SK-N-SH (cell line): ENCODE measurements around the gene AGRP. TPM values are rescaled to one million over a fixed set of nuclear protein-coding genes. Genes with fewer than 3 reads are reported as not detected.

Experiments
- CTCF ChIA-PET: fragments of 300-600, 350-600 bp; formaldehyde crosslinking; extraction: SDS; loops from one replicate; lab custom pipeline; 2021; lab: Yijun Ruan, JAX
- POLR2A ChIA-PET: fragments of 350-600 bp; sonication (Branson Sonifier 250); formaldehyde crosslinking; extraction: SDS; loops from one replicate; lab custom pipeline; 2020; ENCODE audit warnings: antibody characterized with exemption, inconsistent platforms; lab: Yijun Ruan, JAX
- DNase-seq: peaks from one replicate; pipeline ENCODE4 v3.0.0; 2012
- H2AFZ ChIP-seq: fragments of 200-600 bp; sonication (generic); 2 replicates; pipeline ENCODE4 v1.8.1; 2016; ENCODE audit warnings: antibody characterized with exemption, mild to moderate bottlenecking, low read depth
- H3F3A ChIP-seq: fragments of 200-600 bp; sonication (generic); replicated peaks from 2 replicates; pipeline ENCODE3; 2016; ENCODE audit warnings: antibody characterized with exemption, mild to moderate bottlenecking; ENCODE audit not compliant: insufficient read depth
- H3K27ac ChIP-seq, 2 experiments: fragments of 200-500 bp in 1 of 2; fragments of 200-600 bp in 1 of 2; sonication (Bioruptor generic) in 1 of 2; sonication (generic), shearing (Covaris generic) in 1 of 2; 2 replicates each; pipeline versions ENCODE4 v1.5.1 to v1.6.1; 2014 to 2016; ENCODE audit warnings: low read depth in 2 of 2, inconsistent platforms in 1 of 2, low read length in 1 of 2, mild to moderate bottlenecking in 1 of 2, mixed read lengths in 1 of 2
- H3K27me3 ChIP-seq: fragments of 200-600 bp; sonication (generic), shearing (Covaris generic); 2 replicates; pipeline ENCODE4 v1.6.1; 2016; ENCODE audit warnings: mixed run types; ENCODE audit not compliant: insufficient read depth
- H3K36me3 ChIP-seq, 2 experiments: fragments of 200-500 bp in 1 of 2; fragments of 200-600 bp in 1 of 2; sonication (Bioruptor generic) in 1 of 2; sonication (generic) in 1 of 2; replicated peaks in 1 of 2; 2 replicates each; pipeline versions ENCODE3 to v1.5.1; 2014 to 2016; ENCODE audit warnings: low read length in 1 of 2, mild to moderate bottlenecking in 1 of 2; ENCODE audit not compliant: insufficient read depth in 2 of 2, control insufficient read depth in 1 of 2
- H3K4me1 ChIP-seq, 2 experiments: fragments of 200-500 bp in 1 of 2; fragments of 200-600 bp in 1 of 2; sonication (Bioruptor generic) in 1 of 2; sonication (generic), shearing (Covaris generic) in 1 of 2; 2 replicates each; pipeline versions ENCODE4 v1.5.1 to v1.6.1; 2014 to 2016; ENCODE audit warnings: low read depth in 1 of 2, low read length in 1 of 2, mixed run types in 1 of 2; ENCODE audit not compliant: insufficient read depth in 2 of 2, control insufficient read depth in 1 of 2
- H3K4me2 ChIP-seq: fragments of 200-600 bp; sonication (generic), shearing (Covaris generic); 2 replicates; pipeline ENCODE4 v1.6.1; 2017; ENCODE audit warnings: mixed run types
- H3K4me3 ChIP-seq, 2 experiments: fragments of 200-500 bp in 1 of 2; fragments of 200-600 bp in 1 of 2; sonication (Bioruptor generic) in 1 of 2; sonication (generic), shearing (Covaris generic) in 1 of 2; 2 replicates each; pipeline versions ENCODE4 v1.5.1 to v1.8.1; 2014 to 2016; ENCODE audit warnings: low read depth in 2 of 2, inconsistent platforms in 1 of 2, low read length in 1 of 2, mild to moderate bottlenecking in 1 of 2, mixed read lengths in 1 of 2, moderate library complexity in 1 of 2
- H3K79me2 ChIP-seq: fragments of 200-600 bp; sonication (generic); 2 replicates; pipeline ENCODE4 v1.8.1; 2017; ENCODE audit warnings: mild to moderate bottlenecking; ENCODE audit not compliant: insufficient read depth
- H3K9ac ChIP-seq: fragments of 200-600 bp; sonication (generic); 2 replicates; pipeline ENCODE4 v1.6.1; 2017; ENCODE audit warnings: mixed run types
- H3K9me2 ChIP-seq: fragments of 200-600 bp; sonication (generic); 2 replicates; pipeline ENCODE4 v1.6.1; 2017; ENCODE audit warnings: mixed run types
- H3K9me3 ChIP-seq: fragments of 200-600 bp; sonication (generic); 2 replicates; pipeline ENCODE4 v1.6.1; 2017; ENCODE audit warnings: mixed run types, mild to moderate bottlenecking, moderate library complexity
- H4K20me1 ChIP-seq: fragments of 200-600 bp; sonication (generic); 2 replicates; pipeline ENCODE4 v1.6.1; 2017; ENCODE audit warnings: mild to moderate bottlenecking, mixed run types; ENCODE audit not compliant: insufficient read depth
- CHD2 ChIP-seq: fragments of 150-350 bp; IDR thresholded peaks from 2 replicates; pipeline ENCODE4 v1.6.1; 2018; ENCODE audit warnings: low read length; ENCODE audit not compliant: partially characterized antibody
- EP300 ChIP-seq, 2 experiments: IDR thresholded peaks; 2 replicates each; pipeline versions ENCODE4 v1.4.0 to v1.6.1; 2012; ENCODE audit warnings: borderline replicate concordance in 1 of 2, low read depth in 1 of 2, low read length in 1 of 2
- FOSL2 ChIP-seq: IDR thresholded peaks from 2 replicates; pipeline ENCODE4 v1.4.0; 2012; ENCODE audit warnings: low read depth, mild to moderate bottlenecking, moderate library complexity, borderline replicate concordance
- FOXJ3 ChIP-seq: sonication (generic); formaldehyde crosslinking; IDR thresholded peaks from 2 replicates; pipeline ENCODE4 v1.5.1; 2020; ENCODE audit warnings: mild to moderate bottlenecking, missing genetic modification reagents
- GATA2 ChIP-seq: sonication (generic); formaldehyde crosslinking; IDR thresholded peaks from 2 replicates; pipeline ENCODE4 v1.5.0; 2020; ENCODE audit warnings: mild to moderate bottlenecking, missing genetic modification reagents
- NRF1 ChIP-seq: IDR thresholded peaks from 2 replicates; pipeline ENCODE4 v1.6.1; 2012; ENCODE audit warnings: low read depth, mild to moderate bottlenecking, low read length
- PBX3 ChIP-seq: IDR thresholded peaks from 2 replicates; pipeline ENCODE4; 2012
- POLR2AphosphoS5 ChIP-seq: IDR thresholded peaks from 2 replicates; pipeline ENCODE4 v1.6.1; 2012; ENCODE audit warnings: low read depth, low read length
- REST ChIP-seq: IDR thresholded peaks from 2 replicates; pipeline ENCODE4 v1.6.1; 2012; ENCODE audit warnings: mild to moderate bottlenecking, low read depth, low read length, moderate library complexity
- RFX5 ChIP-seq: IDR thresholded peaks from 2 replicates; pipeline ENCODE4 v1.6.1; 2012; ENCODE audit warnings: mild to moderate bottlenecking, improper control_type of control experiment, low read length
- SIN3A ChIP-seq: IDR thresholded peaks from 2 replicates; pipeline ENCODE4 v1.6.1; 2012; ENCODE audit warnings: low read depth, mild to moderate bottlenecking, low read length, moderate library complexity, borderline replicate concordance
- TEAD4 ChIP-seq: IDR thresholded peaks from 2 replicates; pipeline ENCODE4 v1.4.0; 2012; ENCODE audit warnings: mild to moderate bottlenecking, borderline replicate concordance; ENCODE audit not compliant: insufficient read depth
- ZBTB33 ChIP-seq: IDR thresholded peaks from 2 replicates; pipeline ENCODE4 v1.4.0; 2012; ENCODE audit warnings: low read depth, borderline replicate concordance
- WGBS: methylation state at CpG from one replicate; pipeline ENCODE4 v1.1.6; 2017; ENCODE audit warnings: low lambda C conversion rate; 5-methylcytosine and 5-hydroxymethylcytosine counted together
- polyA plus RNA-seq, 3 experiments: library from polyadenylated mRNA; depleted of rRNA; stranded (reverse); fragments of >200 nt; gene quantifications; 2 replicates each; pipeline ENCODE4 v1.2.3, GENCODE V29; 2012

Gene AGRP
- polyA plus RNA-seq, 1 of the 3 experiments (the other 2 are of a cell fraction): not detected

- ChIA-PET POLR2A (no interaction called here), CTCF (interaction anchor here (1.0 to 4.4 kb wide), 6 partner anchors 10 to 87 kb away, joined by 3 to 17 read pairs (median 6); partner anchors contain the start of gene ATP6V0D1)
- Histone ChIP-seq H3K36me3 (no peaks in the 10 kb centered on the region), H3K9ac (no peak overlapping the region), H3K9me3 (no peaks in the 10 kb centered on the region), H3K4me1 (no peaks in the 10 kb centered on the region), H2AFZ (no peak overlapping the region), H3K4me3 (no peak overlapping the region), H3K79me2 (no peaks in the 10 kb centered on the region), H3K4me2 (no peak overlapping the region), H3F3A (no peaks in the 10 kb centered on the region), H3K27ac (no peak overlapping the region), H3K9me2 (no peaks in the 10 kb centered on the region), H3K27me3 (no peaks in the 10 kb centered on the region), H4K20me1 (no peaks in the 10 kb centered on the region)
- no peak for DNase-seq
- TF ChIP-seq FOXJ3 (CRISPR knock-in tag) (no peak), PBX3 (no peak), EP300 (IDR thresholded peaks at IDR 0.05; ENCODE audit: borderline replicate concordance in 1 of 2, low read depth in 1 of 2, low read length in 1 of 2) (no peak), FOSL2 (no peak), CHD2 (no peak), POLR2AphosphoS5 (no peak), RFX5 (no peak), SIN3A (no peak), TEAD4 (no peak), GATA2 (CRISPR knock-in tag) (no peak), ZBTB33 (no peak), REST (no peak), NRF1 (no peak)
- 77% methylated on average over 9 of the region's 9 CpGs for WGBS
Observed at GRCh38 chr16:67504031-67505021, 21.0 kb upstream of the AGRP start.
